ENCODE results near the gene VPS52.

GRCh38 chr6:33204415-33205190, 67.1 kb downstream of the VPS52 start, which contains the start of gene HSD17B8:
- TF ChIP-seq, protein P1, sequence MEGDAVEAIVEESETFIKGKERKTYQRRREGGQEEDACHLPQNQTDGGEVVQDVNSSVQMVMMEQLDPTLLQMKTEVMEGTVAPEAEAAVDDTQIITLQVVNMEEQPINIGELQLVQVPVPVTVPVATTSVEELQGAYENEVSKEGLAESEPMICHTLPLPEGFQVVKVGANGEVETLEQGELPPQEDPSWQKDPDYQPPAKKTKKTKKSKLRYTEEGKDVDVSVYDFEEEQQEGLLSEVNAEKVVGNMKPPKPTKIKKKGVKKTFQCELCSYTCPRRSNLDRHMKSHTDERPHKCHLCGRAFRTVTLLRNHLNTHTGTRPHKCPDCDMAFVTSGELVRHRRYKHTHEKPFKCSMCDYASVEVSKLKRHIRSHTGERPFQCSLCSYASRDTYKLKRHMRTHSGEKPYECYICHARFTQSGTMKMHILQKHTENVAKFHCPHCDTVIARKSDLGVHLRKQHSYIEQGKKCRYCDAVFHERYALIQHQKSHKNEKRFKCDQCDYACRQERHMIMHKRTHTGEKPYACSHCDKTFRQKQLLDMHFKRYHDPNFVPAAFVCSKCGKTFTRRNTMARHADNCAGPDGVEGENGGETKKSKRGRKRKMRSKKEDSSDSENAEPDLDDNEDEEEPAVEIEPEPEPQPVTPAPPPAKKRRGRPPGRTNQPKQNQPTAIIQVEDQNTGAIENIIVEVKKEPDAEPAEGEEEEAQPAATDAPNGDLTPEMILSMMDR (conservative IDR thresholded peaks at IDR 0.05): no peak
- no peak for TF ChIP-seq EZH2 (IDR thresholded peaks at IDR 0.05; ENCODE audit: low read depth)
